ENCODE results near the gene CDC14A. TPM values are rescaled to one million over a fixed set of nuclear protein-coding genes. Genes with fewer than 3 reads are reported as not detected.

Gene CDC14A
- 18.6 and 29.8 TPM in 2 replicates for total RNA-seq

GRCh38 chr1:100352267-100353070 is at the start of gene CDC14A:
CDC14A (plus strand) TSS chr1:100352506; CDS start chr1:100352955, 449 bp downstream.

Other genes with a start within 250 kb of the CDC14A start
- gene SASS6, start 219.6 kb upstream of the CDC14A start, total RNA-seq: 2.0 and 5.2 TPM in 2 replicates
- gene TRMT13, start 219.3 kb upstream of the CDC14A start, total RNA-seq: 11.8 and 12.8 TPM in 2 replicates
- gene LRRC39, start 174.2 kb upstream of the CDC14A start, total RNA-seq: 0.29 and 0.65 TPM in 2 replicates
- 4.6 and 5.5 TPM in 2 replicates for gene DBT, start 102.7 kb upstream of the CDC14A start, total RNA-seq
- 32.0 and 43.5 TPM in 2 replicates for gene RTCA, start 86.3 kb upstream of the CDC14A start, total RNA-seq
- under 0.01 TPM in 1 of 2 replicates, not detected in the other for gene GPR88, start 185.6 kb downstream of the CDC14A start, total RNA-seq

All from vein endothelial cell (primary cell).